Trophoblast cell (in vitro differentiated cells and primary cell): ENCODE results near the gene ZFAND3.

Experiments used
- DNase-seq, 2 donors: peaks; one replicate each; pipeline ENCODE4 v3.0.0-alpha.2; 2016
- H2AFZ ChIP-seq: 2 replicates; pipeline ENCODE4 v1.6.1; 2013; ENCODE audit warnings: low read length, moderate library complexity, mild to moderate bottlenecking; ENCODE audit not compliant: insufficient read depth, poor library complexity
- H2AK5ac ChIP-seq: 2 replicates; pipeline ENCODE4 v1.6.1; 2013; ENCODE audit warnings: mild to moderate bottlenecking, low read length
- H2BK120ac ChIP-seq: 2 replicates; pipeline ENCODE4 v1.6.1; 2013; ENCODE audit warnings: low read length, mild to moderate bottlenecking, moderate library complexity; ENCODE audit not compliant: insufficient read depth, poor library complexity
- H2BK12ac ChIP-seq: 2 replicates; pipeline ENCODE4 v1.6.1; 2013; ENCODE audit warnings: mild to moderate bottlenecking, low read length, moderate library complexity
- H2BK5ac ChIP-seq: 2 replicates; pipeline ENCODE4 v1.6.1; 2013; ENCODE audit warnings: low read length, low read depth, moderate library complexity, mild to moderate bottlenecking; ENCODE audit not compliant: poor library complexity
- H3K14ac ChIP-seq: 2 replicates; pipeline ENCODE4 v1.6.1; 2013; ENCODE audit warnings: mild to moderate bottlenecking, low read length
- H3K18ac ChIP-seq: 2 replicates; pipeline ENCODE4 v1.6.1; 2013; ENCODE audit warnings: mild to moderate bottlenecking, low read length
- H3K23ac ChIP-seq: 2 replicates; pipeline ENCODE4 v1.6.1; 2013; ENCODE audit warnings: low read length
- H3K27ac ChIP-seq: 2 replicates; pipeline ENCODE4 v1.5.1; 2013; ENCODE audit warnings: low read depth, mild to moderate bottlenecking, inconsistent platforms, low read length, moderate library complexity
- H3K27me3 ChIP-seq: 2 replicates; pipeline ENCODE4 v1.6.1; 2013; ENCODE audit warnings: inconsistent platforms, mild to moderate bottlenecking, low read length, moderate library complexity; ENCODE audit not compliant: insufficient read depth
- H3K36me3 ChIP-seq, 2 experiments: 1 replicate in 1 of 2; 2 replicates in 1 of 2; pipeline ENCODE4 v1.6.1; 2013; ENCODE audit warnings: low read length in 2 of 2, mild to moderate bottlenecking in 2 of 2, moderate library complexity in 1 of 2; ENCODE audit not compliant: insufficient read depth in 2 of 2, control insufficient read depth in 1 of 2
- H3K4ac ChIP-seq: 2 replicates; pipeline ENCODE4 v1.6.1; 2013; ENCODE audit warnings: low read depth, mild to moderate bottlenecking, low read length, moderate library complexity
- H3K4me1 ChIP-seq, 2 experiments: 1 replicate in 1 of 2; 2 replicates in 1 of 2; pipeline ENCODE4 v1.6.1; 2013; ENCODE audit warnings: low read length in 2 of 2, mild to moderate bottlenecking in 2 of 2, moderate library complexity in 1 of 2; ENCODE audit not compliant: insufficient read depth in 2 of 2, control insufficient read depth in 1 of 2
- H3K4me2 ChIP-seq: 2 replicates; pipeline ENCODE4 v1.6.1; 2013; ENCODE audit warnings: inconsistent platforms, mild to moderate bottlenecking, low read length, moderate library complexity
- H3K4me3 ChIP-seq: 2 replicates; pipeline ENCODE4 v1.5.1; 2013; ENCODE audit warnings: mild to moderate bottlenecking, low read depth, low read length, inconsistent platforms
- H3K79me1 ChIP-seq: one replicate; pipeline ENCODE4 v1.6.1; 2013; ENCODE audit warnings: low read length
- H3K79me2 ChIP-seq: 2 replicates; pipeline ENCODE4 v1.6.1; 2013; ENCODE audit warnings: low read length, mild to moderate bottlenecking; ENCODE audit not compliant: control insufficient read depth, insufficient read depth, poor library complexity
- H3K9ac ChIP-seq: 2 replicates; pipeline ENCODE4 v1.6.1; 2013; ENCODE audit warnings: mild to moderate bottlenecking, low read length
- H3K9me3 ChIP-seq: 2 replicates; pipeline ENCODE4 v1.6.1; 2013; ENCODE audit warnings: low read depth, mild to moderate bottlenecking, control low read depth, inconsistent platforms, low read length; ENCODE audit not compliant: insufficient read depth
- H4K12ac ChIP-seq: 2 replicates; pipeline ENCODE4 v1.6.1; 2013; ENCODE audit warnings: low read depth, mild to moderate bottlenecking, low read length, moderate library complexity
- H4K8ac ChIP-seq: 2 replicates; pipeline ENCODE4 v1.6.1; 2013; ENCODE audit warnings: low read depth, mild to moderate bottlenecking, low read length, moderate library complexity
- H4K91ac ChIP-seq: one replicate; pipeline ENCODE4 v1.6.1; 2013; ENCODE audit warnings: low read depth, mild to moderate bottlenecking, low read length, moderate library complexity
- WGBS: extraction: QIAGEN DNeasy Blood & Tissue Kit; methylation state at CpG from one replicate; pipeline ENCODE4 v1.1.7; 2013; ENCODE audit warnings: missing lambda C conversion rate; ENCODE audit not compliant: insufficient read length, insufficient coverage; ENCODE audit errors: extremely low coverage; 5-methylcytosine and 5-hydroxymethylcytosine counted together

ZFAND3 gene

GRCh38 chr6:38022688-38023087 is 203.2 kb downstream of the ZFAND3 start:
- H3K27me3 ChIP-seq: no peaks in the 10 kb centered on the region
- H2AFZ ChIP-seq: no peak overlapping the region
- H3K14ac ChIP-seq: no peak overlapping the region
- H3K4me1 ChIP-seq: peaks cover 2 to 3% of the 10 kb centered on the region in 2 experiments
- no peak overlapping the region for H3K9ac ChIP-seq
- H3K23ac ChIP-seq: no peak overlapping the region
- H3K4me3 ChIP-seq: no peak overlapping the region
- H2AK5ac ChIP-seq: no peak overlapping the region
- H2BK5ac ChIP-seq: no peak overlapping the region
- no peak overlapping the region for H4K8ac ChIP-seq
- H3K79me1 ChIP-seq: no peaks in the 10 kb centered on the region
- H3K79me2 ChIP-seq: no peaks in the 10 kb centered on the region
- H3K4ac ChIP-seq: no peak overlapping the region
- no CpG with 5 or more reads among the region's 1 CpG for WGBS
- no peak overlapping the region for H3K18ac ChIP-seq
- no peak overlapping the region for H4K91ac ChIP-seq
- no peaks in the 10 kb centered on the region for H3K9me3 ChIP-seq
- H2BK120ac ChIP-seq: no peak overlapping the region
- H3K27ac ChIP-seq: no peak overlapping the region
- no peak overlapping the region for H3K4me2 ChIP-seq
- no peak overlapping the region for H2BK12ac ChIP-seq
- H4K12ac ChIP-seq: no peak overlapping the region
- DNase-seq: no peak
- no peaks in the 10 kb centered on the region for H3K36me3 ChIP-seq

GRCh38 chr6:38024908-38025307 is 205.4 kb downstream of the ZFAND3 start:
- H4K8ac ChIP-seq: no peak overlapping the region
- no peaks in the 10 kb centered on the region for H3K79me2 ChIP-seq
- no peak for DNase-seq
- H3K9me3 ChIP-seq: no peaks in the 10 kb centered on the region
- no peak overlapping the region for H3K27ac ChIP-seq
- H3K18ac ChIP-seq: no peak overlapping the region
- H2BK120ac ChIP-seq: no peak overlapping the region
- no peaks in the 10 kb centered on the region for H3K36me3 ChIP-seq
- no peaks in the 10 kb centered on the region for H3K79me1 ChIP-seq
- no peak overlapping the region for H3K4me3 ChIP-seq
- no peak overlapping the region for H3K4me2 ChIP-seq
- H2BK12ac ChIP-seq: no peak overlapping the region
- H2BK5ac ChIP-seq: no peak overlapping the region
- H2AFZ ChIP-seq: no peak overlapping the region
- H4K12ac ChIP-seq: no peak overlapping the region
- no peak overlapping the region for H2AK5ac ChIP-seq
- H3K14ac ChIP-seq: no peak overlapping the region
- H3K4me1 ChIP-seq: peaks cover 3 to 4% of the 10 kb centered on the region in 2 experiments
- no peak overlapping the region for H3K23ac ChIP-seq
- H4K91ac ChIP-seq: no peak overlapping the region
- H3K9ac ChIP-seq: no peak overlapping the region
- no peak overlapping the region for H3K4ac ChIP-seq
- no peaks in the 10 kb centered on the region for H3K27me3 ChIP-seq

GRCh38 chr6:38025451-38025850 is 205.9 kb downstream of the ZFAND3 start:
- Histone ChIP-seq H4K8ac (no peak overlapping the region), H3K9me3 (no peaks in the 10 kb centered on the region), H3K4me2 (no peak overlapping the region), H3K4ac (no peak overlapping the region), H3K18ac (no peak overlapping the region), H2BK120ac (no peak overlapping the region), H3K79me1 (no peaks in the 10 kb centered on the region), H4K91ac (no peak overlapping the region), H3K4me1 (peaks cover 3 to 4% of the 10 kb centered on the region in 2 experiments), H3K36me3 (no peaks in the 10 kb centered on the region), H3K79me2 (no peaks in the 10 kb centered on the region), H2BK5ac (no peak overlapping the region), H2BK12ac (no peak overlapping the region), H3K4me3 (no peak overlapping the region), H3K9ac (no peak overlapping the region), H2AK5ac (no peak overlapping the region), H3K23ac (no peak overlapping the region), H3K27ac (no peak overlapping the region), H3K27me3 (no peaks in the 10 kb centered on the region), H2AFZ (no peak overlapping the region), H4K12ac (no peak overlapping the region), H3K14ac (no peak overlapping the region)
- DNase-seq: no peak

GRCh38 chr6:38027685-38028373 is 208.3 kb downstream of the ZFAND3 start:
- H2BK5ac ChIP-seq: no peak overlapping the region
- DNase-seq: no peak

More at GRCh38 chr6:38027685-38028373, 208.3 kb downstream of the ZFAND3 start:
- no peak overlapping the region for H2BK12ac ChIP-seq
- no peak overlapping the region for H3K14ac ChIP-seq
- H3K4me3 ChIP-seq: no peak overlapping the region
- peaks cover 3 to 4% of the 10 kb centered on the region in 2 experiments for H3K4me1 ChIP-seq
- no peak overlapping the region for H3K4me2 ChIP-seq
- no peak overlapping the region for H2AK5ac ChIP-seq
- H3K18ac ChIP-seq: no peak overlapping the region
- H2AFZ ChIP-seq: no peak overlapping the region
- no peaks in the 10 kb centered on the region for H3K79me2 ChIP-seq
- no peaks in the 10 kb centered on the region for H3K36me3 ChIP-seq
- H4K91ac ChIP-seq: no peak overlapping the region
- H3K23ac ChIP-seq: no peak overlapping the region
- no peaks in the 10 kb centered on the region for H3K79me1 ChIP-seq
- no peak overlapping the region for H3K27ac ChIP-seq
- no CpG with 5 or more reads among the region's 2 CpGs for WGBS
- no peak overlapping the region for H3K4ac ChIP-seq
- no peak overlapping the region for H3K9ac ChIP-seq
- no peak overlapping the region for H4K8ac ChIP-seq
- no peaks in the 10 kb centered on the region for H3K27me3 ChIP-seq
- H3K9me3 ChIP-seq: no peaks in the 10 kb centered on the region
- H2BK120ac ChIP-seq: no peak overlapping the region
- no peak overlapping the region for H4K12ac ChIP-seq
